HEK293T (cell line): ENCODE data around the gene SNRNP35.

ENCODE experiments used
- ARNT ChIP-seq: fragments of 450-650 bp; IDR thresholded peaks from 2 replicates; pipeline ENCODE4 v1.6.1; 2017; ENCODE audit warnings: mild to moderate bottlenecking
- FOXK2 ChIP-seq: fragments of 450-650 bp; IDR thresholded peaks from 2 replicates; pipeline ENCODE4 v1.6.1; 2016; ENCODE audit warnings: mild to moderate bottlenecking
- FOXM1 ChIP-seq: fragments of 450-650 bp; IDR thresholded peaks from 2 replicates; pipeline ENCODE4 v1.6.1; 2017; ENCODE audit warnings: mild to moderate bottlenecking, borderline replicate concordance
- L3MBTL2 ChIP-seq: fragments of 450-650 bp; conservative IDR thresholded peaks from 2 replicates; pipeline ENCODE4 v1.6.1; 2016; ENCODE audit warnings: mild to moderate bottlenecking
- PKNOX1 ChIP-seq: fragments of 450-650 bp; IDR thresholded peaks from 2 replicates; pipeline ENCODE4 v1.6.1; 2016
- SP1 ChIP-seq: fragments of 450-650 bp; IDR thresholded peaks from 2 replicates; pipeline ENCODE4 v1.6.1; 2017
- TARDBP ChIP-seq: fragments of 450-650 bp; IDR thresholded peaks from 2 replicates; pipeline ENCODE4 v1.6.1; 2016

GRCh38 chr12:123446333-123446713 is 11.6 kb upstream of the SNRNP35 start:
- TF ChIP-seq ARNT (no peak), SP1 (no peak), FOXM1 (no peak), PKNOX1 (no peak), L3MBTL2 (no peak), TARDBP (no peak), FOXK2 (no peak)
